Activated CD4-positive, alpha-beta T cell treated with anti-CD3 and anti-CD28 coated beads, Interleukin-2, amount 50 U/mL, for 16 hours (primary cell): Measurements from ENCODE around the gene VCX2.
"Not testable (repeated sequence)": the region's sequence is repeated elsewhere in the genome, so short reads cannot be mapped to it uniquely, and the experiment has no call there.

Source experiments
- DNase-seq: peaks from one replicate; pipeline ENCODE4 v3.0.0-alpha.2; 2020

VCX2 gene

DNA sequence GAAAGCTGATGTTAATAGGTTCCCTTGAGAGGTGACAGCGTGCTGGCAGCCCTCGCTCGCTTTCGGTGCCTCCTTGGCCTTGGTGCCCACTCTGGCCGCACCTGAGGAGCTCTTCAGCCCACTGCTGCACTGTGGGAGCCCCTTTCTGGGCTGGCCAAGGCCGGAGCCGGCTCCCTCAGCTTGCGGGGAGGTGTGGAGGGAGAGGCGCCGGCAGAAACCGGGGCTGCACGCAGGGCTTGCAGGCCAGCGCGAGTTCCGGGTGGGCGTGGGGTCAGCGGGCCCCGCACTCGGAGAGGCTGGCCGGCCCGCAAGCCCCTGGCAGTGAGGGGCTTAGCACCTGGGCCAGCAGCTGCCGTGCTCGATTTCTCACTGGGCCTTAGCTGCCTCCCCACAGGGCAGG, 49.7 kb downstream of the VCX2 start:
- not testable (repeated sequence) for DNase-seq
